NCI-H345 treated with DMSO at 0.1 percent for 48 hours (cell line): ENCODE data around the gene GPR65.
A peak's percentile ranks its signal among the peaks of the same experiment; 100 is the strongest.

ENCODE experiments used
- DNase-seq: peaks from one replicate; lab custom pipeline; 2025; ENCODE audit not compliant: unreplicated experiment; lab: John Stamatoyannopoulos, UW

GPR65 gene, protein sequence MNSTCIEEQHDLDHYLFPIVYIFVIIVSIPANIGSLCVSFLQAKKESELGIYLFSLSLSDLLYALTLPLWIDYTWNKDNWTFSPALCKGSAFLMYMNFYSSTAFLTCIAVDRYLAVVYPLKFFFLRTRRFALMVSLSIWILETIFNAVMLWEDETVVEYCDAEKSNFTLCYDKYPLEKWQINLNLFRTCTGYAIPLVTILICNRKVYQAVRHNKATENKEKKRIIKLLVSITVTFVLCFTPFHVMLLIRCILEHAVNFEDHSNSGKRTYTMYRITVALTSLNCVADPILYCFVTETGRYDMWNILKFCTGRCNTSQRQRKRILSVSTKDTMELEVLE

GRCh38 chr14:88005050-88005481 lies at the start of gene GPR65:
GPR65 (plus strand) TSS chr14:88005135; CDS start chr14:88010848, 5,713 bp downstream.
- DNase-seq: no peak

DNA sequence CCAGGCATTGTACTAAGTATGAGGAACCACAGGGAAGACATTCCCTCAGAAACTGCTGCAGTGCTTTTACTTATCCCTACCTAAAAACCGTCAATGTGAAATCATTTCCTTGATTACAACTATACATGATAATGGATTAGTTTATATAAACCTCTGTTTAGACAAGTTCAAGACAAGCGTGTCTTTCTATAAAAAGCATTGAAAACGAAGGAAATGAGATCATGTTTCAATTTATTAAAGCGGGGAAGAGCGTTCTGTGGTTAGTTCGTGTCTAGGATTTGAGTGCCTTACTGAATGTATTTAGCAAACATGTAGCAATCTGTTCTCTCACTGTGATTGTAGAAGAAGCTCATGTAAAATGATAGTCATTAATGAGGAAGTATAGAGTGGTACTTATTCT lies 49.4 kb upstream of the GPR65 start:
- DNase-seq: no peak

- no peak for DNase-seq
Measured at GRCh38 chr14:87960013-87960787, 44.7 kb upstream of the GPR65 start.

DNA sequence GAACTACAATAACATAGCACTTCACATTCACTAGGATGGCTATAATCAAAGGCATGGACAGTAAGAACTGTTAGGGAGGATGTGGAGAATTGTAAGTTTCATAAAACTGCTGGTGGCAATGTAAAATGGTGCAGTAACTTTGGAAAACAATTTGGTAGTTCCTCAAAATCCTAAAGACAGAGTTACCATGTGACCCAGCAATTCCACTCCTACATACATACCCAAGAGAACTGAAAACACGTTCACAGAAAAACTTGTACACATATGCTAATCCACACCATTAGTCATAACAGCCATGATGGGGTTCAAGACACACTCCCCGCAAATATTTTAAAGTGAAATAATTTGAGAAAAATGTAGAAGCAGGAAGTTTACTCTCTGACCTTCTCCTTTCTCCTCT lies 43.7 kb upstream of the GPR65 start:
- DNase-seq: no peak

DNA sequence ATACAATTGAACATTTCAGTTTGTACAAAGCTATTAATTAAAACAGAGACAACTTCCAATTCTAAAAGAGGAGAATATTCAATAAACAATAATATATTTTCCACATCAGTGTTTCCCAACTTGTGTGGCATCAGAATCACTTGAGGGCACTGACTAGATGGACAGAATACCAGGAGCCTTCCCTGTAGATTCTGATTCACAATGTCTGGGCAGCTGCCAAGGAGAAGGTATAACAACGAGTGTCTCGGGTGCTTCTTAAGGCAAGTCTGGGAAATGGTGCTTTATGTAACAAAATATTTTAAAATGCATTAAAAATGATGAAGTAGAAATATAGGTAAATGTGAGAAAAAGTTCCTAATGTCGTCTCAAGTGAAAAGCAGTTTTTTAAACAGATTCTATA lies 38.1 kb upstream of the GPR65 start:
- no peak for DNase-seq

GRCh38 chr14:87967496-87967895 lies 37.4 kb upstream of the GPR65 start:
- no peak for DNase-seq

GRCh38 chr14:87971010-87971409 lies 33.9 kb upstream of the GPR65 start:
- DNase-seq: no peak

DNA sequence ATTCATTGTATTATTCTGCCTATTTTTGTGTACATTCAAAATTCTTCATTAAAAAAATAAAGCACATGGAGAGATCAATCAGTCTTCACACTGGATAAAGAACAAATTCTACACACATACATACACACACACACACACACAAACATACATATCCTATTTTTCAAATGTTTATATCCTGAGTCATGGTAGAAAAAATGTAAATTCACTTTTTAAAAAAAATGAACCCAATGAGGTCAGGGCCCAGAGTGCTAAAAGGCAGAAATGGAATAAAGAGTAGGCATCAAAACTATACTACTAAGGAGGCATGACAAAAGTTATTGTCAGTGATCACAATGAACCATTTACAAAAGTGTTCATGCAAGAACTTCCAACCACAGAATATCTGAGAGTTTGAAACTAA lies 29.3 kb upstream of the GPR65 start:
- no peak for DNase-seq

DNA sequence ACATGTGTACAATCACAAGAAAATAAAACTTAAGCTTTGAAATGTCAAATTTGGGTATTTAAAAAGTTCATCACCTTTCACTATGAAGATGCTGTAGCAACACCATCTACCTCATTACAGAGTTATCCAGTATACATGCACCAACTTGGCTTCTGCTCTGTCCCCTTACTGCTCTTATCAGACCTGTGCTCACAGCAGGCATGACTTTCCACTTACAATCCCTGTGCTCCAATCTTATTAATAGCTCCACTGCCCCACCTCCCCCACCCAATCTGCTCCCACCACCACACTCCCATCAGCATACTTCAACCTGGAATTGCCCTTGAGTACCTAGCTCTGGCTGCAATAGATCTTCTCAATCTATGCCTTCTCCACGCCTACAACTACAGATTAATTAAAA lies 25.2 kb upstream of the GPR65 start:
- no peak for DNase-seq

GRCh38 chr14:87989221-87989955 lies 15.5 kb upstream of the GPR65 start:
- no peak for DNase-seq

- no peak for DNase-seq
Measured at GRCh38 chr14:87989956-87990299, 15.0 kb upstream of the GPR65 start.

DNA sequence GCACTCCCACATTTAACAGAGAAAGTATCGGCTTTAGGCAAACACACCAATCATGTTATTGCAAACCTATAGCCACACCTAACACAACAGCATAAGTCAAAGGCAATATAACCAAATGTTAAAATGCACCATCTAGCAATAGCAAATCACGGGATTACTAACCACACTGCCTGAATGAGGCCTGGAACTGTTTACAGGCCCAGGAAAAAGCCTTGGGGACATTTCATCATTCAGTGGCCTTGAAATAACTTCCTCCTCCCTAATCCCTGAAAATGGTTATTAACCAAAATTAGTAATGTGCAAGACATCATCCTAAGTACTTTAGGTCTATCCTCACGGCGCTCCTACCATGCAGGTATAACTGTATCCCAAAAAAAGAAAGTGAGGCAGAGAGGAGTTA lies 14.3 kb upstream of the GPR65 start:
- no peak for DNase-seq

DNA sequence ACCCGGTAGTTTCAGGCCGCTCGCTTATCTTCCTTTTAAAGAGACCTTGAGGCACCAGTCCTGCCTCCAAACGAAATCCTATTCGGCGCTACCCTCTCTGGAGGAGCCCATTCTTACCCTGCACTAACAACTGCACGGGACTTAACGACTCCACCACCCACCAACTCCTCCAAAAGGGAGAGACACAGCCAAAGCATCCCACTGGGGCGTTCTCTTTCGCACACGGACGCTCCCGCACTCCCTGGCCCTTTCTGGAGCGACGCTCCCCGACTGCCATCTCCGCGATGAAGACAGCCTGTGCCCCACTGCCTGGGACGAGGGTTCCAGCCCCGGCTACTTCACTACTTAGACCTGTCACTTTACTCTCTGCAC lies 12.6 kb upstream of the GPR65 start:
- DNase-seq: no peak

GRCh38 chr14:87992718-87993628 lies 12.0 kb upstream of the GPR65 start, which contains the start of gene GALC:
GALC (minus strand) TSS chr14:87993182; CDS start chr14:87993164, 18 bp downstream.
- DNase-seq: peak; percentile 69

GRCh38 chr14:87994974-87995373 lies 10.0 kb upstream of the GPR65 start:
- no peak for DNase-seq

DNA sequence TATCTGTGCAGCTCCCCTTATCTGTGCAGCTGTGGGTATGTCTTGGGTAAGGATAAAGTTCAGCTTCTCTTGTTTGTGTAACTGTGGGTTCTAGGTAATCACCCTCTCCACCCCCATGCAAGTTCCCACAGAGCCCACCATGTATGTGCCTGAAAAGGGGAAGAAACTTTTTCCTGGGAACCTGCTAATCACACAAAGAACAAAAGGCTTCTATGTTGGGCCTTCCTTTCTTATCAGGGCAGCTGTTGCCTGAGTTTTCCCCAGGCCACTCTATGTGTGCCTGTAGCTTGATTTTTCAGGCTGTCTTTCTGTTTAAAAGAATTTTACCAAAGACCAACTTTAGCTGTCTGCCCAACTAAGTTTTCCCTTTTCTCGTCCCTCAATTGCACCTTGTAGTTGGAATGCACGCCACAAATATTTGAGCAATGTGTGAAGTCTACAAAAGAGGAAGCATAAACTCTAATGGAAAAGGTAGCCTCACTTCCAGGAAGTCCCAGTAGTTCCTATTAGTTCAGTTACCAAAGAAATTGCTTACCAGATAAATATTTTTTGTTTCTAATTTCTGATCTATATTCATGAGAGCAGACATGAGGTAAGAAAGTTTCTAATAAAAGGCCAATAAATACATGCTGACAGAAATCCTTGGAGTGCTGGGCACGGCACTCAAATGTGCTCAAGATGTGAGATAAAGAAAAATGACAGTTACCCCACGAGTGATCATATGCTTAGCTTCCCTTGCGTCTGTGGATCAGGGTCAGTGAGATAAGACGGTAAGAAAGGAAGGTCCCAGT lies 9.2 kb upstream of the GPR65 start:
- DNase-seq: no peak

- no peak for DNase-seq
Measured at GRCh38 chr14:87996291-87996592, 8.7 kb upstream of the GPR65 start.

GRCh38 chr14:87998482-87998881 lies 6.5 kb upstream of the GPR65 start:
- DNase-seq: no peak

GRCh38 chr14:87999277-87999676 lies 5.7 kb upstream of the GPR65 start:
- DNase-seq: no peak

GRCh38 chr14:88002421-88003075 lies 2.4 kb upstream of the GPR65 start:
- DNase-seq: no peak
